Skin epidermis (tissue), 12 donors: ENCODE data around the gene TMCO4.

ENCODE experiments used
- H3K27ac ChIP-seq, 21 experiments: fragments of 200-600 bp; sonication (generic) in 11 of 21; one replicate each; pipeline ENCODE4 v1.5.0; 2020; ENCODE audit warnings: mild to moderate bottlenecking in 3 of 21, inconsistent platforms in 2 of 21, moderate library complexity in 2 of 21
- H3K4me3 ChIP-seq, 7 experiments: fragments of 200-600 bp; sonication (generic) in 2 of 7; one replicate each; pipeline ENCODE4 v1.5.0; 2020; ENCODE audit warnings: inconsistent platforms in 2 of 7, mild to moderate bottlenecking in 2 of 7, moderate library complexity in 1 of 7

The TMCO4 gene

DNA sequence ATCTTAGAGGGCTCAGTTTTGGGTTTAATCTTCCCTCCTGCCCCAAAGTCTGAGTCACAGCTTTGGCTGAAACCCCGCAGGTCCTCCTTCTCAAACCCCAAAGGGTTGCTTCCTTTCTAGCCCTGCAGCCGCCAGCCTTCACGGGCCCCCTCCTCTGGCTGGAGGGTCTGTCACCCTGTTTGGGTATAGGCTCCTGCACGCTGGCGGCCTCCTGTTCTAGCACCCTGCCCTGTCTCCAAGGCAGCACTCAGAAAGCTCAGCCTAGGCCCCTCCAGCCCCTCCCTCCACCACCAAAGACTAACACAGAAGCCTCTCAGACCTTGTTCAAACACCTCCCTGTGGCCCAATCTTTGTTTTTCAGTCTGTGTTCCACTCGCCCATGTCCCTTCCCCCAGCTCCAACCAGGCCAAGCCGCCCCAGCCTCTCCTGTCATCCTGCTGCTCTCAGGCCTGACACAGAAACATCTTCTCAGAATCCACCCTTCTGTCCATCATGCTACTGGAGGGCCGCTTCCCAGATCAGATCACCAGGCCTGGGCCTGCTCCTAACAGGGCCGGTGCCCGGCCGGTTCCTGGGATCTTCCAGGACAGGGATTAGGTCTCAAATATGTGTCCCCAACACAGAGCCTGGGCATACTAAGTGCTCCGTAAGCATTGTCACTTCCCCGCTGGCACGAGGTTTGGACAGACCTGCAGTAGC lies 99.5 kb downstream of the TMCO4 start:
- H3K4me3 ChIP-seq, result no peak overlapping the region
- no peak overlapping the region for H3K27ac ChIP-seq

DNA sequence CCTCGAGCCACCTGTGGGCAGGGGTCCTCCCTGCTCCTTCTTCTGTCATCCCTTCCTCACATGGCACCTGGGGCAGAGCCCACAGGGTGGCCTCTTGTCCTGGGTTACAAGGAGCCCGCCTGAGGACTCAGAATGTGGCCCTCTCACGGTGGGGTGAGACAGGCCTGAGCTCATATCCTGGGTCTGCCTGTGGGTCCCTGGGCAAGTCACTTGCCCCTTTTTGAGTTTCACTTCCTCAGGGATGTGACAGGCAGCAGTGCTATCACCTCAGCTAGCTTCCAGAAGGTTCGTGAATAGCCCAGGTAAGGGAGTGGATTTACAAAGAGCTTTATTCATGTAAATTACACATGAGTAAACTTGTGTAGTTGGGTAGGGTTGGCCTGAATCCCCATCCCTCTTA lies 101.5 kb downstream of the TMCO4 start:
- Histone ChIP-seq H3K4me3 (no peak overlapping the region), H3K27ac (no peak overlapping the region)

GRCh38 chr1:19696820-19697219 lies 102.9 kb downstream of the TMCO4 start:
- no peak overlapping the region for H3K27ac ChIP-seq
- no peak overlapping the region for H3K4me3 ChIP-seq

DNA sequence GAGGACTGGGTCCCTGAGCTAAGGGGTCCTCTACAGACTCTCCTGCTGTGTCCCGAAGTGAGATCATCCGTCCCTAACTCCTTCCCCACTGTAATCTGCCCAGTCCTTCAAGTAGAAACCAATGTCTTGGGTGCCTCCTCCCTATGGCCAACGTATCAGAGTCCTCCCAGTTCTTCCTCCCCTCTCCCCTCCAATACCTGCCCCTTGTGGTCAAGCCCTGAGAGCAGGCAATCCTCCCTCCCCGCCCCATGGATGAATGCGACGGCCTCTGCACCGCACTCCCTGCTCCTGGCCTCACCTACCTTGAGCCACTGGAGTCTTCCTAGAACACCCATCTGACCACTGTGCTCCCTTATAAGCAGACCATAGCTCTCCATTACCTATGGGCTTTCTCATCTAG lies 103.9 kb downstream of the TMCO4 start:
- Histone ChIP-seq H3K4me3 (no peak overlapping the region), H3K27ac (no peak overlapping the region)

- no peak overlapping the region for H3K27ac ChIP-seq
- no peak overlapping the region for H3K4me3 ChIP-seq
Observed at GRCh38 chr1:19694298-19694697, 105.4 kb downstream of the TMCO4 start.

DNA sequence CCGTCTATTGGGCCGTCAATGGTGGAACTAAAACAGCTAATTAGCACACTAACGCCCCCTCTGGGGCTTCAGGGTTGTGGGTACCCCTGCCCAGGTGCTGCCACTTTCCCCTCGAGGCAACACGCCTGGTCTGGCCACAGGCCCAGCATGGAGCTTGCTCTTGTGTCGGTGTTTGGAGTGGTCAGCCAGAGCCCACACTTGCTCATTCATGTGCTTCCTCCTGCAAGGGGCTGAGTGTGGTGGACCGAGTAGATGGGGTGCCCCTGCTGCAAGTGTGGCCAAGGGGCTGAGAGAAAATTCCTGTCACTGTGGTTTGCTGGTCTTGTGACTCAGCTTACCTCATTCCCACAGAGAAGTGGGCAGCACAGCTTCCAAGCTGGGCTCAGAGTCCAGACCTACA lies 109.4 kb downstream of the TMCO4 start:
- no peak overlapping the region for H3K27ac ChIP-seq
- no peak overlapping the region for H3K4me3 ChIP-seq

GRCh38 chr1:19689856-19690255 lies 109.9 kb downstream of the TMCO4 start:
- Histone ChIP-seq H3K27ac (peak overlapping the region in 2 of 21 experiments; percentile 1 to 82), H3K4me3 (no peak overlapping the region)

DNA sequence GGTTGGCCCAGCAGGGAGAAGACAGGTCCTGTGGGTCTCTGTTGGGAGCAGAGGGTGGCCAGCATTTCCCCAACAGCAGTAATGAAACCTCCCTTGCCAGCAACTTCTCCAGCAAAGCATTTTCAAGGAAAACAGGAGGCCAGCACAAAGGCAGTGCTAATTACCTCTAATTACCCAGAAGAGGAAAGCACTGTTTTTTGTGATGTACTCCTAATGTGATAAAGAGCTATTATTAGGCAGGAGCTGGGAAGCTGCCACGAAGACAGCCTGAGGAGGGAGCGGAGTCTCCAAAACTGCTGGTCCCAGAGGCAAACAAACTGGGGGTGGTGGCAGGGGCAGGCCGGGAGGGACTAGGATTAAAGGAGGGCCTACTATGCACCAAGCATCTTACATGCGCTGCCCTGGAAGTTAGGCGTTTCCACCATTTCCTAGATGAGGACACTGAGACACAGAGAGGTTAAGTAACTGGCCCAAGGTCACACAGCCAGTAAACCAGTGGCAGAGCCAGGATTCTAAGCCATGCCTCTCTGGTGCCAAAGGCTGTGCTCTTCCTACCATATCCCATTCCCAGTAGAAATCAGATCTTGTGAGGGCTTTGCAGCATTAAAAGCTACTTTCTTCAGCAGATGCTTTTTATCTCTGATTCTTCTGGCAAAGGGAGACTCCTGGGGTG lies 110.5 kb downstream of the TMCO4 start:
- Histone ChIP-seq H3K27ac (peak overlapping the region in 3 of 21 experiments; percentile 1 to 82 (median 47)), H3K4me3 (no peak overlapping the region)

- H3K4me3 ChIP-seq, result no peak overlapping the region
- peak overlapping the region in 4 of 21 experiments; percentile 13 to 82 (median 38) for H3K27ac ChIP-seq
Observed at GRCh38 chr1:19688041-19688842, 111.5 kb downstream of the TMCO4 start.

DNA sequence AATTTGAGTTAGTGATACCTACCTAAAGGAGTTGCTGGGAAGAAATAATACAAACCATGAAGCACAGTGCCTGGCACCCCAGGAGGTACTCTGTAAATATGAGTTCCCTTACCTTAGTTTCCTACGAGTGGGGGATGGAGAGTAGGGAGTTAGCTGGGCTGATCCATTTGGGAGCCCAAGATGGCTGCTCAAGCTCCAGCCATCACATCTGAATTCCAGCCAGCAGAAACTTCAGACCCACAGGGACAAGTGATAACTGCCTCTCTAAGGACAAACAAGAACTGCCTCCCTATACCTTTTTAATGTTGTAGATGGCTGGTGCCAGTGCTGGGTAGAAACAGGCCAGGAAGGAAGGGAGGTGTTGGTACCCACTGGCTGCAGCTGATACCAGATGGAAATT lies 112.3 kb downstream of the TMCO4 start:
- Histone ChIP-seq H3K27ac (peak overlapping the region in 5 of 21 experiments; percentile 10 to 82 (median 29)), H3K4me3 (no peak overlapping the region)

DNA sequence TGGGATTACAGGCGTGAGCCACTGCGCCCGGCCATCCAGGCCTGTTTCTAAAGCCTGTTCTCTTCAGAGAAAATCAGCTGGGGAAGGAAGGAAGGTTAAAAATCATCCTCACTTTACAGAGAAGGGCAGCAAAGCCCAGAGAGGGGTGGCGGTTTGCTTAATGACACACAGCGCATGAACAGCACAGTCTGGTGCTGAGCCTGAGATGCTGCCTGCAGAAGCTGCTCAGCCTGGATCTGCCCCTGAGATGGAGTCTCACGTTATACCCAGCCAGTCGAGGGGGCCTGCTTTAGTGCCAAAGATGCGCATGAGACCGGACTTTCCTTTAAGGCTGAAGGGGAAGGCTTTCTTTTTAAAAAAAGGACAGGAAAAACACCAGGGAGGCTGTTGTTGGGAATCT lies 113.7 kb downstream of the TMCO4 start:
- Histone ChIP-seq H3K27ac (no peak overlapping the region), H3K4me3 (no peak overlapping the region)

DNA sequence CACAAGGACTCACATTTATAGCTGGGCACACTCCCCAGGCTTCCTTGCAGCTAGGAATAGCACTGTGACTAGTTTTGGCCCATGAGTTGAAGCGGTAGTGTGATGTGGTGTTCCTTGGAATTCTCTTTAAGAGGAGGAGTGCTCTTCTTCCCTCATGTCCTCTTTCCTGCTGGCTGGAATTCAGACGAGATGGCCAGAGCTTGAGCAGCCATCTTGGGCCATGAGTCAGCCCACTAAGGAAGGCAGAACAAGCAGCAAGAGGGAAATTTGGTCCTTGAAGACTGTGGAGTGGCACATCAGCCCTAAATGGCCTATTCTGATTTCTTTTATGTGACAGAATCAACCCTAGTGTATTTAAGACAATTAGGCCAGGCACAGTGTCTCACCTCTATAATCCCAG lies 115.0 kb downstream of the TMCO4 start:
- no peak overlapping the region for H3K27ac ChIP-seq

GRCh38 chr1:19683351-19683750 lies 116.4 kb downstream of the TMCO4 start:
- H3K4me3 ChIP-seq, result no peak overlapping the region
- no peak overlapping the region for H3K27ac ChIP-seq

More for the DNA sequence above, 115.0 kb downstream of the TMCO4 start:
- H3K4me3 ChIP-seq, result no peak overlapping the region

DNA sequence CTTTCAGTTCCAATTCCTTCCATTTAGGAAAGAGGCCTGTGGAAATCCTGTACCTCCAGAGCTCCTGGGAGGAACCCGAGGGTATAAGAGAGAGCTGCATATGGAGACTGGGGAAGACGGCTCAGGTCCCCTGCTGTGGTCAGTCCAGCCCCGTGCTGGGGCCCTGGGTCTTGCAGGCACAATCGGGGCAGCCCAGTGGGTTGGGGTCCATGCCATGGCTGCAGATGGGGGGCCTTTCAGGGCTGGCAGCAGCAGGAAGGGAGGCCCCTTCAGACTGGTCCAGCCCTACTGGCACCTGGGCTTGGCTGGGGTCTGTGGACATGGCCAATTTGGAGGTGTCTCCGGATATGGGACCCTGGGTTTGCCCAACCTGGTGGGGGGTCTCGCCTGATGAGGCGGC lies 116.8 kb downstream of the TMCO4 start:
- Histone ChIP-seq H3K4me3 (no peak overlapping the region), H3K27ac (peak overlapping the region in 2 of 21 experiments; percentile 4 to 17)

DNA sequence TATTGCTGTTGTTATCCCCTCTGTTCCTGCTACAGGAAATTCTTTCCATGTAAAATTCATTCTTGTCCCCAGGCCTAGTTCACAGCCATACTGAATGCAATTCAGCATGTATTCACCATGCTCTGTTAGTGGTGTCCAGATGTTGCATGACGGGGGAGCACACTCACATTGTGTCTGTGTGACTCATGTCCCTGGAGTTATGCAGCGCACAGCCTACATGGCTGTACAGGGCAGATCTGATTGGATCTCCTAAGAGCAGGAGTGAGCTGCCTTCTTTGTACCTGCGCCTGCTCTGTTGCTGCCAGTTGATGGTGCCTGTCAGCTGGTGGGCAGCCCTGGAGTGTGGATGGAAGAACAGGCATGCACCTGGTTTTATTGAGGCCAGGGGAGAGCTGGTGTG lies 117.5 kb downstream of the TMCO4 start:
- H3K4me3 ChIP-seq, result no peak overlapping the region

DNA sequence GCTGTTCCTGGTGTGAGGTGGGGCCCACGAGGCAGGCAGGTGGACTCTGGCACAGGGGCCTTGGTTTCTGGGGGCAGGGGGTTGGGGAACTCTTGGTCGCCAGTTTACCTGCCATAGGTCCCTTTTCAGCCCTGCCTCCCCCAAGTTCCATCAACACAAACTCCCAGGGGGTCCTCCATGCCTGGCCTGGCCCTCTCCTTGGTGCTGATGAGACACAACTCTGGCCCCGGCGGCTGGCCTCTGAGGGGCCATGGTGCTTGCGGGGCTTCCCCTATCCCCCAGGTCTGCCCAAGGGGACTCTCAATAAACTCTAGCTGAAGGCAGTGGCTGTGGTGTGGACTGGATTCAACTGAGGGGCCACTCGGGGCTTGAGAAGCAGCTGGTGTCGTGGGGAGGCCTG lies 119.1 kb downstream of the TMCO4 start:
- Histone ChIP-seq H3K27ac (no peak overlapping the region), H3K4me3 (no peak overlapping the region)

More for the DNA sequence above, 117.5 kb downstream of the TMCO4 start:
- H3K27ac ChIP-seq, result peak overlapping the region in 2 of 21 experiments; percentile 4 to 36

DNA sequence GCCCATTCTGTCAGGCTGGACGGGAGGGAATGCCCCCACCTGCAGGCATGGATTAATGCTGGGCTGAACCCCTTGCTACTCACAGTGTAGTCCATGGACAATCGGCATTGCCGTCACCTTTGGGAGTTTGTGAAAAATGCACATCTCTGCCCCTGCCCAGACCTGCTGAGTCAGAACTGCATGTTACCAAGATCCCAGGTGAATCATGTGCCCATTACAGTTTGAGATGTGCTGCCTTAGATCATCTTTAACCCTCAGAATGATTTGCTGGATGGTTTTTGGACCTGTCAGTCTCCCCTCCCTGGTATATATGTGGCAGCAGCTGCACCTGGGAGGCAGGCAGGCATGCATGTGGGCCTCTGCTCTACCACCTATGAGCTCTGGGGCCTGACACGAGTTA lies 120.0 kb downstream of the TMCO4 start:
- Histone ChIP-seq H3K27ac (no peak overlapping the region), H3K4me3 (no peak overlapping the region)

GRCh38 chr1:19678931-19679453 lies 120.7 kb downstream of the TMCO4 start:
- H3K27ac ChIP-seq, result no peak overlapping the region
- H3K4me3 ChIP-seq, result no peak overlapping the region

DNA sequence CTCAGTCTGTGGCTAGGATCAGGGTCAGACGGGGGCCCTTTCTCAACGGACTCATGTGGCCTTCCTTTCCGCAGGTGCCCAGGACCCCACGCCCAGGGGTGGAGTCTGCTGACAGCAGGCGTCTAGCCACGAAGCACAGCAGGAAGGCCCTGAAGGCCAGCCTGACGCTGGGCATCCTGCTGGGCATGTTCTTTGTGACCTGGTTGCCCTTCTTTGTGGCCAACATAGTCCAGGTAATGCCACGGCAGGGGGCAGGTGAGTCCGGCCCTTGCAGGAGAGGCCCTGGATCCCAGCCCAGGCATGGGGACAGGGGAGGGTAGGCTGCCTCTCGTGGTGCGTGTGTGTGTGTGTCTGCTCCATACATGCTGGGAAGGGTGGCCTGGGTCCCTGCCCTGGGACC lies 121.2 kb downstream of the TMCO4 start:
- no peak overlapping the region for H3K27ac ChIP-seq
- H3K4me3 ChIP-seq, result no peak overlapping the region

DNA sequence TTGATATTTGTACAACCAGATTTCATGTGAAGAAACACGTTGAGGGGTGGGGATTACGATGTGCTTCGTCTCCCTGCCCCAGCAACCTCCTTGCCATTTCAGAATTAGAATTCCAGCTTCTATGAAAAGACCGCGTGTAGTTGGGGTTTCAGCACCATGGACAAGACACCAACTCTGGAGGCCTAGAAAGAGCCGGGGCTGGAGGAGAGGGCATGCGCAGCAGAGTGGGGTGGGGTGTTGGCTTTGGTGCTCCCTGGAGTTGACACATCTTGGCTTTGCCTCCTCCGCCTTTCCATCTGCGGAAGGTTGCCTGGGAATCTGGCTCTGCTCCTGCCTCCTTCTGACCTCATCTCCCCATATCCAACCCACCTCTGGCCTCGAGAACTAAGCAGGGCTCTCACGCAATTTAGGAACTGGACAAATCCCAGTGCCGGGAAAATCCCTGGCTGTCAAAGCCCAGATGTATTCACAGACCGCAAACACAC lies 123.2 kb downstream of the TMCO4 start:
- no peak overlapping the region for H3K27ac ChIP-seq
- H3K4me3 ChIP-seq, result no peak overlapping the region
